Mucosa of stomach (tissue), 1 donor: ENCODE data around the gene TFG.

Experiments
- H3K27me3 ChIP-seq: one replicate; pipeline ENCODE4 v1.7.0; 2013; ENCODE audit warnings: mild to moderate bottlenecking, low read length; ENCODE audit not compliant: control insufficient read depth, insufficient read depth
- H3K36me3 ChIP-seq: one replicate; pipeline ENCODE4 v1.7.0; 2013; ENCODE audit warnings: low read length; ENCODE audit not compliant: control insufficient read depth, insufficient read depth
- H3K4me1 ChIP-seq: one replicate; pipeline ENCODE4 v1.7.0; 2013; ENCODE audit warnings: mild to moderate bottlenecking, low read length; ENCODE audit not compliant: control insufficient read depth, insufficient read depth
- H3K4me3 ChIP-seq: one replicate; pipeline ENCODE4 v1.7.0; 2013; ENCODE audit warnings: low read length
- H3K9ac ChIP-seq: one replicate; pipeline ENCODE4 v1.7.0; 2013; ENCODE audit warnings: mild to moderate bottlenecking, low read length, moderate library complexity
- H3K9me3 ChIP-seq: one replicate; pipeline ENCODE4 v1.7.0; 2013; ENCODE audit warnings: mild to moderate bottlenecking, low read length, moderate library complexity; ENCODE audit not compliant: control insufficient read depth
- donor health status: Pancreatic carcinoma.

Gene TFG

DNA sequence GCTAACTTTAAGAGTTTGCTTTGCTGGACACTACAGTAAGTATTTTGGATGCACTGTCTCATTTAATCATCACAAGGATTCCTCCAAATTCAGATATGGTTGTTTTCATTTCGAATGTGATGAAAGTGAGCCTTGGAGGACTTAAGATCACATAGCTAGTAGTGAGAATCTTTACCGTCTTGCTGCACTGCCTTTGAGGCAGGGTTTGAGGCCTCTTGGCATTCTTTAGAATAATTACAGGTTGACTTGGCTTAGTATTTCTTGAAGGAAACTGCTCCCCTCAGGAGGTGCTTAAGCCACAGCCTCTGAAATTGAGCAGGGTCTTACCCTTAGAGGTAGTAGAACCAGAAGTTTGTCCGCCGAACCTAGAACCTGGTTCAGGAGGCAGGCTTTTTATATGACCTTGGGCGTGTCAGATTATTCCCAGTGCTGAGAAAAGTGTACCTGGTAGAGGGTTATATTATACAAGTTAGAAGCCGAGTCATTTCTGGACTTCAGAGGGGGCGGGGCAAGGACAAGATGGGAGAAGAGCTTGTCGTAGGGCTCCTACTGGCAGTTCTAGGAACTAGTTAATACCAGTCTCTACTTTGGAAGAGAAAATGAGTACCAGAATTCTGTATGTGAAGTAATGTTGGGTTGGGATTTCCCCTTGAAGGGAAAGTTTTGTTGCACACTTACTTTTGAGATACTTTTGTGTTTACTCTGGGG is 1.1 kb downstream of the TFG start:
- Histone ChIP-seq H3K9me3 (no peaks in the 10 kb centered on the region), H3K4me1 (no peaks in the 10 kb centered on the region), H3K4me3 (peak overlapping the region; percentile 75)

DNA sequence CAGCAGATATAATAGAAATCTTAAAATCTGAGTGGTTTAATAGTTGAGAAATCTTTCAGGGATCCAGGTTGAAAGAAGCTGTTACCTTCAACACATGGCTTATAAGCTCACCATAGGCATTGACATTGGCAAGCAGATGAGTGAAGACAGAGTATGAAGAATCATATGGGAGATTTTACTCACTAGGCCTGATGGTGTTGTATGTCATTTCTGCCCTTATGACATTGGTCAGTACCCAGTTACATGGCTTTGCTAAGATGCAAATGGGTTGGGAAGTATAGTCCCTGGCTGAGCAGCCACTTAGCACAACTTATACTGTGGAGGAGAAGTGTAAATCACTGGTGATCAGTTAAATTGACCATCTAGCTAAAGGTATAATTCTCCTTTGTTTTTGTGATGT is 5.9 kb downstream of the TFG start:
- H3K4me1 ChIP-seq = peaks cover 3% of the 10 kb centered on the region
- no peaks in the 10 kb centered on the region for H3K36me3 ChIP-seq
- no peak overlapping the region for H3K9ac ChIP-seq
- H3K27me3 ChIP-seq = no peaks in the 10 kb centered on the region
- no peaks in the 10 kb centered on the region for H3K9me3 ChIP-seq
- H3K4me3 ChIP-seq = no peak overlapping the region

More for the DNA sequence above, 1.1 kb downstream of the TFG start:
- Histone ChIP-seq H3K27me3 (peaks cover 6% of the 10 kb centered on the region), H3K36me3 (no peaks in the 10 kb centered on the region), H3K9ac (peak overlapping the region; percentile 81)

DNA sequence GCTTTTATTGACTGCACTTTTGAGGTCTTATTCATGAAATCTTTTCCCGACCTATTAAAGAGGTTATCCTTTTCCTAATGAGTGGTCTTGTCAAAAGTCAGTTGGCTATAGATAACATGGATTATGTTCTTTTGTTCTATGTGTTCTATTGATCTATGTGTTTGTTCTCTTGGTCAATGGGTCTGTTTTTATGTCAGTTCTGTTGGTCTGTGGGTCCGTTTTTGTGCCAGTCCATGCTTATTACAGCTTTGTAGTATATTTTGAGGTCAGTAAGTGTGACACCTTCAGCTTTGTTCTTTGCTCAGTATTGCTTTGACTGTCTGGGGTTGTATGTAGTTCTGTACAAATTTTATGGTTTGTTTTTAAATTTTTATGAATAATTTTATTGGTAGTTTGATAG is 7.8 kb downstream of the TFG start:
- Histone ChIP-seq H3K9me3 (no peaks in the 10 kb centered on the region), H3K9ac (no peak overlapping the region), H3K4me1 (peaks cover 3% of the 10 kb centered on the region), H3K27me3 (no peaks in the 10 kb centered on the region), H3K4me3 (no peak overlapping the region), H3K36me3 (no peaks in the 10 kb centered on the region)

DNA sequence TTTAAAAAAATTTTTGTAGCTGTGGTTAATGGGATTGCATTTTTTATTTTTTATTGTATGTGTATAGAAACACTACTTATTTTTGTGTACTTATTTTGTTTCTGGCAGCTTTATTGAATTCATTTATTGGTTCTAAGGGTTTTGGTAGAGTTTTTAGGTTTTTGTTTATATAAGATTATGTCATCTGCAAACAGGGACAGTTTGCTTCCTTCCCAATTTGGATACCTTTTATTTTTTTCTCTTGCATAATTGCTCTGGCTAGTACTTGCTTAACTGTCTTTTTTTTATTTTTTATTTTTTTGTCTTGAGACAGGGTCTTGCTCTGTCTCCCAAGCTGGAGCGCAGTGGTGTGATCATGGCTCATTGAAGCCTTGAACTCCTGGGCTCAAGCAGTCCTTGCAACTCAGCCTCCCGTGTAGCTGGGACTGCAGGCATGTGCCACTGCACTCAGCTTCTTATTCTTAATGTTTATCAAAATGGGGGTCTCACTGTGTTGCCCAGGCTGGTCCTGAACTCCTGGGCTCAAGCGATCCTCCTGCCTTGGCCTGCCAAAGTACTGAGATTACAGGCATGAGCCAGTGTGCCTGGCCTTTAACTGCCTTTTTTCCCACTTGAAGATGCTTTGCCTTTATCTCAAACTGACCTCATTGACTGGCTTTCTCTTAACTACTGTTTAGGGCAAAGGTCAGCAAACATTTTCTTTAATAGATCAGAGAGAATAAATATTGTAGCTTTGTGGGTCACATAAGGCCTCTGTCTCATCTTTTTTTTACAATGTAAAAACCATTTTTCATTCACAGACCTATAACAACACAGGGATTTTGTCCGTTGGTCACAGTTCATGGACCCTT is 8.6 kb downstream of the TFG start:
- Histone ChIP-seq H3K9ac (no peak overlapping the region), H3K4me1 (peaks cover 3% of the 10 kb centered on the region), H3K36me3 (no peaks in the 10 kb centered on the region)

DNA sequence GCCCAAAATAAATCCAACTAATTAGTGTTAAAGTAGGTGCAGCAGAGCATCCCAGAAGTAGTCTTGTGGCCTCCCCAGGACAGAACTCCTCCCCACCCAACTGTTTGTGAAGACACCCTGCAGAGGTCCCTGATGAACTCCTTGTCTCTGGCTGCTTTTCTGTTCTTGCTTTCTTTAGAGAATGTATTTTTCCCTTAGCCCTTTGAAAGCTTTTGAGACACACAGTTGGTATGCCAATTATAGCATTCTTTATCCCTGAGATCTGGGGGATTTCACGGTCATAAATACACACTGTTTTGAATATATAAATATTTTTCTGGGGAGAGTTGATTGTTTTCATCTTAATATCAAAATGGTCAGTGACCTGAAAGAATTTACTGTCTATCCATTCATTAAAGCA is 9.8 kb downstream of the TFG start:
- no peaks in the 10 kb centered on the region for H3K9me3 ChIP-seq
- no peaks in the 10 kb centered on the region for H3K36me3 ChIP-seq
- H3K4me3 ChIP-seq = no peak overlapping the region
- H3K27me3 ChIP-seq = no peaks in the 10 kb centered on the region
- H3K4me1 ChIP-seq = peaks cover 3% of the 10 kb centered on the region
- no peak overlapping the region for H3K9ac ChIP-seq

More for the DNA sequence above, 8.6 kb downstream of the TFG start:
- H3K27me3 ChIP-seq = no peaks in the 10 kb centered on the region
- H3K9me3 ChIP-seq = no peaks in the 10 kb centered on the region
- H3K4me3 ChIP-seq = no peak overlapping the region

DNA sequence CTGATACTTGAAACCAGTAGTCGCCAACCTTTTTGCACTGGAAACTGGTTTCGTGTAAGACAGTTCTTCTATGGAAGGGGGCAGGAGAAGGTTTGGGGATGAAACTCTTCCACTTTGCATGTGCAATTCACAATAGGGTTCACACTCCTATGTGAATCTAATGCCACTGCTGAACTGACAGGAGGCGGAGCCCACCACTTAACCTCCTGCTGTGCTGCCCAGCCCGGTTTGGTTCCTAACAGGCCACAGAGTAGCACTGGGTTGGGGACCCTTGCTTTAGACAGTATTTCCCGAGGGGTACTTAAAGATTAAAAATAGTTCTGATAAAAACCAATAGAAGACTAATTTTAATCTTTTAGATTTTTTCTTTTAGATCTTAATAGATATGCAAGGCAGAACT is 11.1 kb downstream of the TFG start:
- no peaks in the 10 kb centered on the region for H3K9me3 ChIP-seq
- no peak overlapping the region for H3K4me3 ChIP-seq
- no peak overlapping the region for H3K9ac ChIP-seq
- no peaks in the 10 kb centered on the region for H3K36me3 ChIP-seq
- H3K4me1 ChIP-seq = peaks cover 3% of the 10 kb centered on the region
- no peaks in the 10 kb centered on the region for H3K27me3 ChIP-seq

DNA sequence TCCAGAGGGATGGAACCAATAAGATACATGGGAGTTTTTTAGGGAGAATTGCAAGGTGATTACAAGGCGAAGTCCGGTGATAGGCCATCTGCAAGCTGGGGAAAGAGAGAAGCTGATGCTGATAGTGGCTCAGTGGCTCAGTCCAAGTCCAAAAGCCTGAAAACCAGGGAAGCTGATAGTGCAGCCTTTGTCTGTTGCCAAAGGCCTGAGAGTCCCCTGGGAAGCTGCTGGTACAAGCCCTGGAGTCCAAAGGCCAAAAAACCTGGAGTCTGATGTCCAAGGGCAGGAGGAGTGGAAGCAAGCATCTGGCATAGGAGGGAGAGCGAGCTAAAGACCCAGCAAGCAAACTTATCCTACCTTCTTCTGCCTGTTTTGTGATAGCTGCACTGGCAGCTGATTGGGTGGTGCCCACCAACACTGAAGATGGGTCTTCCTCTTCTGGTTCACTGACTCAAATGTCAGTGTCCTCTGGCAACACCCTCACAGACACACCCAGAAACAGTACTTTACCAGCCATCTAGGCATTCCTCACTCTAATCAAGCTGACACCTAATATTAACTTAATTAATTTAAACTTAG is 16.7 kb downstream of the TFG start:
- Histone ChIP-seq H3K9ac (no peak overlapping the region), H3K27me3 (no peaks in the 10 kb centered on the region), H3K4me1 (no peaks in the 10 kb centered on the region), H3K4me3 (no peak overlapping the region), H3K9me3 (no peaks in the 10 kb centered on the region), H3K36me3 (peaks cover 4% of the 10 kb centered on the region)

DNA sequence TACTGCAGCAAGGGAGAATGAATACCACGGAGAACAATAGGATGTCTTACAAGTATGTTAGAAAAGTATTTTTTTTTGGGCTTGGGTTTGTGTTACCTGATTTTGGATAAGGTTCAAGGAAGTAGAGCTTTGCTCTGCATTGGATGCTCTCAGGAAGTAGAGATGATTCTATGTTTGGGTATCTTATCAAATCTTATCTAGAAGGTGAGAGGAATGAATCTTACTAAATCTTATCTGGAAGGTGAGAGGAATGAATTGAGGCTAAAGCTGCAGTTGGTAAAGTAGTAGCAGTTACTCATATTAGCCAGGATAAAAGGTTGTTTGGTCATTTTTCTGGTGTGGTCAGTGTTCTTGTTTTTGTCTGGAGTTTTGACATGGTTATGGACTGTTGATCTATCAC is 17.4 kb downstream of the TFG start:
- Histone ChIP-seq H3K9me3 (no peaks in the 10 kb centered on the region), H3K4me3 (no peak overlapping the region), H3K4me1 (no peaks in the 10 kb centered on the region), H3K9ac (no peak overlapping the region), H3K27me3 (no peaks in the 10 kb centered on the region), H3K36me3 (peaks cover 4% of the 10 kb centered on the region)

DNA sequence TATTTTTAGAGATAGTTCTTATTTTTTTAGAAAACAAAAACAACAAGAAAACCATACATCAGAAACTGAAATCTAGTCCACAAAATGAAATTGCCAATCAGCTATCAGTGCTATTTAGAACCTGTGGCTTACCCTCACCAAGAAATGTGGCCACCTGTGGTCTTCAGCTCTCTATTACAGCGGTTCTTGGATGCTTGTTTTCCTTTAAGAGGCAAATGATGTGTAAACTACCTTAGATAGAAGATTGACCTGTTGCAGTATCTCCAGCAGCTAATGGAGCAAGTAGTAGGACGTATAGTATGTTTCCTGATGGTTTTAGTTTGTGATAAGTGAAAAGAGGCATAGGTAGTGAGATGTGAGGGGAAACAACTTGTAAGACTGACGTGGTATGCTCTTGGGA is 21.2 kb downstream of the TFG start:
- Histone ChIP-seq H3K36me3 (peaks cover 4% of the 10 kb centered on the region), H3K4me1 (no peaks in the 10 kb centered on the region), H3K9me3 (no peaks in the 10 kb centered on the region), H3K9ac (no peak overlapping the region), H3K4me3 (no peak overlapping the region), H3K27me3 (no peaks in the 10 kb centered on the region)

DNA sequence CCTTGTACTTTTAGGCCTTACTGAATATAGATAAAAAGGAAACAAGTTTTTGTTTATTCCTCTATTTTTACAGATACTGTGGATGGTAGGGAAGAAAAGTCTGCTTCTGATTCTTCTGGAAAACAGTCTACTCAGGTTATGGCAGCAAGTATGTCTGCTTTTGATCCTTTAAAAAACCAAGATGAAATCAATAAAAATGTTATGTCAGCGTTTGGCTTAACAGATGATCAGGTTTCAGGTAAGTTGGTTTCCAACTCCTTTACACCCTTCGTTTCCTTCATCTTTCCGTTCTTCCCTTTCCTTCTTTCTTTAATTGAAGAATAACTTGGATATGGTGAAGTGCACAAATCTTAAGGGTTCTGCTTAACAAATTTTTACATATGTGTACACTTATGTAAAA is 23.1 kb downstream of the TFG start:
- no peak overlapping the region for H3K4me3 ChIP-seq
- H3K9me3 ChIP-seq = no peaks in the 10 kb centered on the region
- no peaks in the 10 kb centered on the region for H3K36me3 ChIP-seq
- H3K27me3 ChIP-seq = no peaks in the 10 kb centered on the region
- H3K4me1 ChIP-seq = no peaks in the 10 kb centered on the region
- H3K9ac ChIP-seq = no peak overlapping the region

DNA sequence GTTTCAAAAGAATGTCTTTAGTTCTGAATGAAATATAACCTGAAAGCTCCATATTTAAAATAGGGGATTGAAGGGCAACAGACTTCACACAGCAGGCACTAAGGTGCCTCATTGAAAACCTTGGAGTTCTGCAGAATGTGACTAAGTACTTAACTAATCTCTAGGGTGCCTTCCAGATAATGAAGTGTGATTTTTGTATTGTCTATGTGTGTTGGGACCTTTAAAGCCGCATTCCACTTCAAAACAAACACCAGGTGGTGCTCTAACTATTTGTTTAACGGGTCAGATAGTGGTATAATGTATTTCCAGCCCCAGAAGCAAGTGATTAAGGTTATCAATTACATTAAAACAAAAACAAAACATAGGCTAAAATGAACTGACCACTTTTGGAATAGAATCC is 28.0 kb downstream of the TFG start:
- no peaks in the 10 kb centered on the region for H3K27me3 ChIP-seq
- no peaks in the 10 kb centered on the region for H3K9me3 ChIP-seq
- no peaks in the 10 kb centered on the region for H3K36me3 ChIP-seq
- no peak overlapping the region for H3K9ac ChIP-seq
- H3K4me3 ChIP-seq = no peak overlapping the region
- H3K4me1 ChIP-seq = no peaks in the 10 kb centered on the region

DNA sequence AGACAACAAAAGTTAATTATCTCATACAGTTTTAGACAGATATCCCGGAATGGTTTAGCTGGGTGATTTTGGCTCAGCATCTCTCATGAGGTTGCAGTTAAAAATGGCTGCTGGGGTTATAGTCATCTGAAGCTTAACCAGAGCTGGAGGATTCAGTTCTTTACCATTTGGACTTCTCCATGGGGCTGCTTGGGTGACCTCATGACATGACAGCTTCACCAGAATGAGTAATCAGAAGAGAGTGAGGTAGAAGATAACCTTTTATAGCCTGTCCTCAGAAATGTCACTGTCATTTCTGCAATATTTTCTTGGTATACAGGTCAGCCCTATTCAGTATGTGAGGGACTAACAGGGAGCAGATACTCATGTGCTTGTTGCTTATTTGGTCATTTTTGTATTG is 30.9 kb downstream of the TFG start:
- Histone ChIP-seq H3K27me3 (no peaks in the 10 kb centered on the region), H3K4me3 (no peak overlapping the region), H3K9ac (no peak overlapping the region), H3K4me1 (no peaks in the 10 kb centered on the region), H3K9me3 (no peaks in the 10 kb centered on the region), H3K36me3 (no peaks in the 10 kb centered on the region)
